ENCODE data around the gene ARMCX6. TPM values are rescaled to one million over a fixed set of nuclear protein-coding genes. Genes with fewer than 3 reads are reported as not detected.
"Not testable (repeated sequence)": the region's sequence is repeated elsewhere in the genome, so short reads cannot be mapped to it uniquely, and the experiment has no call there.

ARMCX6 gene
- 24.1 TPM for total RNA-seq

- DNase-seq (ENCODE audit: low spot score in 2 of 2) = peak; percentile 52 to 62
- FAIRE-seq = no peak
These were observed at the start of gene ARMCX6 for GRCh38 chrX:101617211-101618191. Gene ARMCX6 (minus strand): TSS chrX:101618000. CDS start chrX:101616620, 1,380 bp downstream.

- FAIRE-seq (no peak), DNase-seq (ENCODE audit: low spot score in 2 of 2) (peak; percentile 50 to 66)
These were observed 41.8 kb upstream of the ARMCX6 start, which contains the start of gene ARMCX2 for GRCh38 chrX:101659601-101660063. Gene ARMCX2 (minus strand): TSS chrX:101659850. CDS start chrX:101657588, 2,262 bp downstream.

GRCh38 chrX:101658661-101659491 lies 41.1 kb upstream of the ARMCX6 start:
- FAIRE-seq (no peak), DNase-seq (ENCODE audit: low spot score in 2 of 2) (peak; percentile 44 to 54)

- no peak for FAIRE-seq
- no peak for DNase-seq (ENCODE audit: low spot score in 2 of 2)
These were observed 39.7 kb upstream of the ARMCX6 start for GRCh38 chrX:101657495-101657894.

- FAIRE-seq (no peak), DNase-seq (ENCODE audit: low spot score in 2 of 2) (no peak)
These were observed 39.0 kb upstream of the ARMCX6 start for GRCh38 chrX:101656817-101657216.

GRCh38 chrX:101655534-101655933 lies 37.7 kb upstream of the ARMCX6 start:
- no peak for FAIRE-seq
- DNase-seq (ENCODE audit: low spot score in 2 of 2) = no peak

GRCh38 chrX:101647716-101648115 lies 29.9 kb upstream of the ARMCX6 start:
- DNase-seq (ENCODE audit: low spot score in 2 of 2); FAIRE-seq: not testable (repeated sequence)

- FAIRE-seq (no peak), DNase-seq (ENCODE audit: low spot score in 2 of 2) (no peak)
These were observed 24.3 kb upstream of the ARMCX6 start for GRCh38 chrX:101642093-101642492.

GRCh38 chrX:101639583-101639982 lies 21.8 kb upstream of the ARMCX6 start:
- FAIRE-seq (no peak), DNase-seq (ENCODE audit: low spot score in 2 of 2) (no peak)

GRCh38 chrX:101619364-101619763 lies 1.6 kb upstream of the ARMCX6 start:
- FAIRE-seq = no peak
- no peak for DNase-seq (ENCODE audit: low spot score in 2 of 2)

- FAIRE-seq (no peak), DNase-seq (ENCODE audit: low spot score in 2 of 2) (no peak)
These were observed 12.1 kb downstream of the ARMCX6 start for GRCh38 chrX:101605728-101606127.

GRCh38 chrX:101605146-101605545 lies 12.7 kb downstream of the ARMCX6 start:
- FAIRE-seq (no peak), DNase-seq (ENCODE audit: low spot score in 2 of 2) (no peak)

GRCh38 chrX:101602077-101602476 lies 15.7 kb downstream of the ARMCX6 start:
- no peak for FAIRE-seq

GRCh38 chrX:101599592-101599991 lies 18.2 kb downstream of the ARMCX6 start:
- not testable (repeated sequence) for FAIRE-seq; DNase-seq (ENCODE audit: low spot score in 2 of 2)

More at GRCh38 chrX:101602077-101602476, 15.7 kb downstream of the ARMCX6 start:
- DNase-seq (ENCODE audit: low spot score in 2 of 2) = no peak

- FAIRE-seq = no peak
These were observed 21.9 kb downstream of the ARMCX6 start for GRCh38 chrX:101595739-101596419.

More at GRCh38 chrX:101595739-101596419, 21.9 kb downstream of the ARMCX6 start:
- peak; percentile 23 to 43 for DNase-seq (ENCODE audit: low spot score in 2 of 2)

Small RNA genes lying within 50 kb of the gene (small RNA-seq; reads per million reads assigned to genes)
- not detected for gene RNU6-30P

Other genes with a start within 250 kb of the ARMCX6 start
- gene BTK, start 231.8 kb downstream of the ARMCX6 start, total RNA-seq = 0.41 TPM
- gene RPL36A, start 227.0 kb downstream of the ARMCX6 start, total RNA-seq = 301 TPM
- 15.5 TPM for gene GLA, start 210.1 kb downstream of the ARMCX6 start, total RNA-seq
- gene HNRNPH2, start 209.8 kb downstream of the ARMCX6 start, total RNA-seq = 110 TPM
- gene ARMCX4, start 132.5 kb downstream of the ARMCX6 start, total RNA-seq = 9.4 TPM
- 120 TPM for gene ARMCX1, start 67.5 kb downstream of the ARMCX6 start, total RNA-seq
- 66.4 TPM for gene ARMCX3, start 5.2 kb upstream of the ARMCX6 start, total RNA-seq
- gene ARMCX2, start 41.9 kb upstream of the ARMCX6 start, total RNA-seq = 57.1 TPM